ENCODE measurements around the gene NFYA. TPM values are rescaled to one million over a fixed set of nuclear protein-coding genes. Genes with fewer than 3 reads are reported as not detected.

NFYA gene
- total RNA-seq, 1 donor from 2014 or later, result 39.7 TPM

GRCh38 chr6:41047306-41047705 lies 25.5 kb upstream of the NFYA start:
- Mint-ChIP-seq H3K9me3 (ENCODE audit: unreplicated experiment) (no peaks in the 10 kb centered on the region), H3K36me3 (ENCODE audit: low read depth, unreplicated experiment) (no peaks in the 10 kb centered on the region), H3K27me3 (ENCODE audit: unreplicated experiment) (peaks cover 6% of the 10 kb centered on the region), H3K4me3 (ENCODE audit: unreplicated experiment) (no peak overlapping the region), H3K4me1 (ENCODE audit: unreplicated experiment) (peaks cover 11% of the 10 kb centered on the region), H3K27ac (ENCODE audit: unreplicated experiment) (no peak overlapping the region)
- TF ChIP-seq, protein P1, sequence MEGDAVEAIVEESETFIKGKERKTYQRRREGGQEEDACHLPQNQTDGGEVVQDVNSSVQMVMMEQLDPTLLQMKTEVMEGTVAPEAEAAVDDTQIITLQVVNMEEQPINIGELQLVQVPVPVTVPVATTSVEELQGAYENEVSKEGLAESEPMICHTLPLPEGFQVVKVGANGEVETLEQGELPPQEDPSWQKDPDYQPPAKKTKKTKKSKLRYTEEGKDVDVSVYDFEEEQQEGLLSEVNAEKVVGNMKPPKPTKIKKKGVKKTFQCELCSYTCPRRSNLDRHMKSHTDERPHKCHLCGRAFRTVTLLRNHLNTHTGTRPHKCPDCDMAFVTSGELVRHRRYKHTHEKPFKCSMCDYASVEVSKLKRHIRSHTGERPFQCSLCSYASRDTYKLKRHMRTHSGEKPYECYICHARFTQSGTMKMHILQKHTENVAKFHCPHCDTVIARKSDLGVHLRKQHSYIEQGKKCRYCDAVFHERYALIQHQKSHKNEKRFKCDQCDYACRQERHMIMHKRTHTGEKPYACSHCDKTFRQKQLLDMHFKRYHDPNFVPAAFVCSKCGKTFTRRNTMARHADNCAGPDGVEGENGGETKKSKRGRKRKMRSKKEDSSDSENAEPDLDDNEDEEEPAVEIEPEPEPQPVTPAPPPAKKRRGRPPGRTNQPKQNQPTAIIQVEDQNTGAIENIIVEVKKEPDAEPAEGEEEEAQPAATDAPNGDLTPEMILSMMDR (IDR thresholded peaks at IDR 0.05; ENCODE audit: unreplicated experiment), result no peak
- no peak for DNase-seq (ENCODE audit: low spot score)

DNA sequence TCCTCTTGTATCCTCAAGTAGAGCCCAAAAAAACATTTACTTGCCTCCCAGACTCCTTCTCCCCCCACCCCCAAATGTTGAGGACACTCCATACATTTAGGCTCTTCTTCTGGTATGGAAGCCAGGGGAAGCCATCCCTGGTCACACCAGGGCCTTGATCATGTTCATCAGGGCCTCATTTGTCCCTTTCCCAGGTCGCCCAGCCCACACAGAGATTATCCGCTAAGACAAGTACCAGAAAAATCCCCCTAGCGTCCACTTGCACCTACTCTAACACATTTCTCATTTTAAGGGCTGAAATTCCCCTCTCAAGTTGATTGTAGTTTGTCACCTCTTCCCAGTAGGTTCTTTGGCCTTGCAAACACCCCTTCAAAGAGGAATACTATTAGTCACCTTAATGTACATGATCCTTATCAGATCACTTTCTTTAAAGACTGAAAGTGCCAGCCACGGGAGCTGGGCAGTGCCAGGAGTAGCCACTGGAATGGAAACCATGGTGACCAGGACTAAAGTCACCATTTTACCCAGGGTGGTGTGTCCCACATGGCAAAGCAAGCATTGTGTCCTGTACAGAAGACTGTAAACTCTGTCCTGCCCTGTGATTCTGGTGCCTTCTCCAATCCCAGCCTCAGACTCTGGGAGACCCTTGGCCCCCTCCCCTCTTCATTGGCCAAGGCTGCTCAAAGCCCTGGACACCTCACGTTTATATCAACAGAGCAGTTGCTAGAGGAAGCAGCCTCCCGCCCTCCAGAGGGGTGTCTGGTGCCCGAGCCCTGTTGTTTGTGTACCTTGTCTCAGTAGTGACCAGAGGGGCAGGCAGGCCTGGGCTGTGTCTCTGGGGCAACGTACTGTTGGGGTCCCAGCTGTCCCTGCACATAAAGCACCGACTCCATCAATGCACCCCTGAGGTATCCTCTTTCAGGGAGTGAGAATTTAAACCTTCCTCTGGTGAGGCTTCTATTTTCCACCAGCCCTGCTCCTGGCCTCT lies 24.7 kb upstream of the NFYA start:
- H3K36me3 Mint-ChIP-seq (ENCODE audit: low read depth, unreplicated experiment), result no peaks in the 10 kb centered on the region
- H3K27me3 Mint-ChIP-seq (ENCODE audit: unreplicated experiment), result peaks cover 6% of the 10 kb centered on the region
- TF ChIP-seq, protein P1 (IDR thresholded peaks at IDR 0.05; ENCODE audit: unreplicated experiment), result no peak
- H3K9me3 Mint-ChIP-seq (ENCODE audit: unreplicated experiment), result no peaks in the 10 kb centered on the region
- H3K27ac Mint-ChIP-seq (ENCODE audit: unreplicated experiment), result no peak overlapping the region
- DNase-seq (ENCODE audit: low spot score), result no peak
- no peak overlapping the region for H3K4me3 Mint-ChIP-seq (ENCODE audit: unreplicated experiment)
- H3K4me1 Mint-ChIP-seq (ENCODE audit: unreplicated experiment), result peaks cover 17% of the 10 kb centered on the region

DNA sequence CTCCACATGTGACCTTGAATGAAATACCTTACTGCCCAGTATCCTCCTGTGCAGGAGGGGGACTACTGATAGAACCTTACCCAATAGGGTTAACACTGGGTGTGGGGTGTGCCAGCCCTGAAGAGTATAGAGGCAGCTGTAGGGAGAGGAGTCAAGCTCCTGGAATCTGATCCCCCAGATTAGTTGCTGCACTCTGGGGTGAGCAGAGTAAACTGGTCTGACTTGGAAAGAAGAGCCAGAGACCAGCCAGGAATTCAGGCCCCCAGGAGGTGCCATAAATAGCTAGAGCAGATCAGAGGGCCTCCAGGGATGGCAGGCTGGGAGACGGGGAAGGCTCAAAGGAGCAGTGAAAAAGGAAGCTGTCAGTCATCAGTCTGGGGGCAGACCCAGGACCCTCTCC lies 23.3 kb upstream of the NFYA start:
- Mint-ChIP-seq H3K27ac (ENCODE audit: unreplicated experiment) (no peak overlapping the region), H3K36me3 (ENCODE audit: low read depth, unreplicated experiment) (no peaks in the 10 kb centered on the region)
- TF ChIP-seq, protein P1 (IDR thresholded peaks at IDR 0.05; ENCODE audit: unreplicated experiment), result no peak

DNA sequence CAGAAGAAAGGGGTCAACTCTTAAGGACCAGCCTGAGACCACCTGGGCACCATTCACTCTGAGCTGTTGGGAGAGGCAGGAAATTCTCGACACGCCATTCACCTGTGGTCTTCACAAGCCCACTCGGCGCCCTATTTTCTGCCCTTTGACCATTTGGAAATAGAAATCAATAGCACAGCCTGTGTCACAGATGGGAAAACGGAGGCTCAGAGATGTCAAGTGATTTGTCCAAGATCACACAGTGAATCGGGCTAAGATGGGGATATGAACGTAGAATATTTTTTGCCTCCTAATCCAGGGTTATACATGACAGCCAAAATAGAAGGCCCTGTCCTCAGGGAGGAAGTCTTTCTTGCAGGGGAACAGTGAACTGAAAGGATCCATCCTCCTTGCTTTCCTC lies 22.8 kb upstream of the NFYA start:
- Mint-ChIP-seq H3K27ac (ENCODE audit: unreplicated experiment) (no peak overlapping the region), H3K9me3 (ENCODE audit: unreplicated experiment) (no peaks in the 10 kb centered on the region), H3K36me3 (ENCODE audit: low read depth, unreplicated experiment) (no peaks in the 10 kb centered on the region), H3K4me3 (ENCODE audit: unreplicated experiment) (no peak overlapping the region), H3K27me3 (ENCODE audit: unreplicated experiment) (peaks cover 8% of the 10 kb centered on the region), H3K4me1 (ENCODE audit: unreplicated experiment) (peaks cover 17% of the 10 kb centered on the region)
- TF ChIP-seq, protein P1 (IDR thresholded peaks at IDR 0.05; ENCODE audit: unreplicated experiment), result no peak
- DNase-seq (ENCODE audit: low spot score), result no peak

More for the DNA sequence above, 23.3 kb upstream of the NFYA start:
- Mint-ChIP-seq H3K4me1 (ENCODE audit: unreplicated experiment) (peaks cover 17% of the 10 kb centered on the region), H3K9me3 (ENCODE audit: unreplicated experiment) (no peaks in the 10 kb centered on the region), H3K4me3 (ENCODE audit: unreplicated experiment) (no peak overlapping the region), H3K27me3 (ENCODE audit: unreplicated experiment) (peaks cover 8% of the 10 kb centered on the region)
- DNase-seq (ENCODE audit: low spot score), result no peak

- TF ChIP-seq, protein P1 (IDR thresholded peaks at IDR 0.05; ENCODE audit: unreplicated experiment), result no peak
- no peaks in the 10 kb centered on the region for H3K9me3 Mint-ChIP-seq (ENCODE audit: unreplicated experiment)
- DNase-seq (ENCODE audit: low spot score), result no peak
- H3K27ac Mint-ChIP-seq (ENCODE audit: unreplicated experiment), result no peak overlapping the region
- H3K27me3 Mint-ChIP-seq (ENCODE audit: unreplicated experiment), result peaks cover 8% of the 10 kb centered on the region
- no peaks in the 10 kb centered on the region for H3K36me3 Mint-ChIP-seq (ENCODE audit: low read depth, unreplicated experiment)
- peaks cover 17% of the 10 kb centered on the region for H3K4me1 Mint-ChIP-seq (ENCODE audit: unreplicated experiment)
- H3K4me3 Mint-ChIP-seq (ENCODE audit: unreplicated experiment), result no peak overlapping the region
These were observed 22.2 kb upstream of the NFYA start for GRCh38 chr6:41050536-41050935.

All from endothelial cell (in vitro differentiated cells).